OCI-LY7 (cell line): ENCODE measurements around the gene RNF8.

Source experiments
- CTCF ChIP-seq: fragments of 200-600 bp; sonication (generic); conservative IDR thresholded peaks from 2 replicates; pipeline ENCODE4 v1.5.1; 2014; ENCODE audit warnings: mild to moderate bottlenecking, antibody characterized with exemption, low read length, moderate library complexity, mixed read lengths
- EZH2phosphoT487 ChIP-seq: fragments of 200-600 bp; sonication (generic); IDR thresholded peaks from 2 replicates; pipeline ENCODE4 v1.6.1; 2018; ENCODE audit warnings: low read depth, borderline replicate concordance, mild to moderate bottlenecking, mixed run types, antibody characterized with exemption, low read length, moderate library complexity, mixed read lengths

GRCh38 chr6:37357860-37358259 lies 4.1 kb downstream of the RNF8 start:
- no peak for TF ChIP-seq CTCF
- TF ChIP-seq EZH2phosphoT487: no peak
